WTC11 (cell line): ENCODE results near the gene POLR3H. TPM values are rescaled to one million over a fixed set of nuclear protein-coding genes. Genes with fewer than 3 reads are reported as not detected.

ENCODE experiments used
- ATAC-seq: fragments of 200-7000 bp; cut with Tn5 transposase; 2 replicates; pipeline ENCODE4 v1.10.0; 2021; ENCODE audit warnings: mild to moderate bottlenecking, moderate library complexity
- CTCF ChIA-PET: fragments of 300-600 bp; sonication (Branson Sonifier 250); formaldehyde crosslinking; loops from one replicate; lab custom pipeline; 2021; ENCODE audit warnings: antibody characterized with exemption; lab: Charles Lee
- POLR2A ChIA-PET: fragments of 350-600 bp; sonication (Branson Sonifier 250); formaldehyde crosslinking; loops from one replicate; lab custom pipeline; 2021; ENCODE audit warnings: antibody characterized with exemption; lab: Charles Lee
- DNase-seq: peaks from one replicate; pipeline ENCODE4 v3.0.0; 2021; ENCODE audit warnings: low spot score
- H3K27ac Mint-ChIP-seq: 2 replicates; pipeline ENCODE4 v1.8.0; 2021; ENCODE audit warnings: mixed read lengths
- H3K27me3 Mint-ChIP-seq: 2 replicates; pipeline ENCODE4 v1.8.0; 2021; ENCODE audit warnings: low read depth, mild to moderate bottlenecking, moderate library complexity, mixed read lengths
- H3K36me3 Mint-ChIP-seq: 2 replicates; pipeline ENCODE4 v1.8.0; 2021; ENCODE audit warnings: mixed read lengths
- H3K4me1 Mint-ChIP-seq: 2 replicates; pipeline ENCODE4 v1.8.0; 2022; ENCODE audit warnings: mixed read lengths
- H3K4me3 Mint-ChIP-seq: 2 replicates; pipeline ENCODE4 v1.8.0; 2021; ENCODE audit warnings: mild to moderate bottlenecking, moderate library complexity, mixed read lengths
- H3K9me3 Mint-ChIP-seq: 2 replicates; pipeline ENCODE4 v1.8.0; 2021; ENCODE audit warnings: mixed read lengths
- ATF2 ChIP-seq: sonication (generic); formaldehyde crosslinking; IDR thresholded peaks from 2 replicates; pipeline ENCODE4 v1.8.1; 2022; ENCODE audit warnings: low read depth, missing genetic modification reagents, borderline replicate concordance
- CTCF ChIP-seq: fragments of 200-600 bp; IDR thresholded peaks from 2 replicates; pipeline ENCODE4 v1.8.0; 2022; ENCODE audit warnings: antibody characterized with exemption
- GRHL2 ChIP-seq: fragments of 250-450 bp; sonication (Bioruptor Pico); IDR thresholded peaks from 2 replicates; pipeline ENCODE4 v1.8.0; 2022; ENCODE audit warnings: mild to moderate bottlenecking, moderate library complexity; ENCODE audit not compliant: insufficient replicate concordance, severe bottlenecking
- IRF1 ChIP-seq: sonication (generic); formaldehyde crosslinking; IDR thresholded peaks from 2 replicates; pipeline ENCODE4 v1.8.0; 2023; ENCODE audit warnings: missing genetic modification reagents
- JAZF1 ChIP-seq: fragments of 250-450 bp; sonication (Bioruptor Pico); IDR thresholded peaks from 2 replicates; pipeline ENCODE4 v1.9.0; 2021; ENCODE audit warnings: moderate library complexity, mild to moderate bottlenecking, inconsistent platforms
- MXD4 ChIP-seq: fragments of 250-450 bp; sonication (Bioruptor Pico); IDR thresholded peaks from 2 replicates; pipeline ENCODE4 v1.8.0; 2021; ENCODE audit warnings: mild to moderate bottlenecking, moderate library complexity, borderline replicate concordance
- NFATC4 ChIP-seq: fragments of 250-450 bp; sonication (Bioruptor Pico); IDR thresholded peaks from 2 replicates; pipeline ENCODE4 v1.9.0; 2021; ENCODE audit warnings: mild to moderate bottlenecking
- NFYB ChIP-seq: sonication (generic); formaldehyde crosslinking; conservative IDR thresholded peaks from 2 replicates; pipeline ENCODE4 v1.8.0; 2022; ENCODE audit warnings: low read depth, missing genetic modification reagents
- NR2C2 ChIP-seq: sonication (generic); formaldehyde crosslinking; IDR thresholded peaks from 2 replicates; pipeline ENCODE4 v1.8.0; 2022; ENCODE audit warnings: mild to moderate bottlenecking, missing genetic modification reagents
- NR3C1 ChIP-seq: sonication (generic); formaldehyde crosslinking; conservative IDR thresholded peaks from 2 replicates; pipeline ENCODE4 v1.8.1; 2023; ENCODE audit warnings: low read depth, mild to moderate bottlenecking, missing genetic modification reagents
- RELA ChIP-seq: sonication (generic); formaldehyde crosslinking; IDR thresholded peaks from 2 replicates; pipeline ENCODE4 v1.8.1; 2022; ENCODE audit warnings: missing genetic modification reagents, mild to moderate bottlenecking, borderline replicate concordance
- TEAD4 ChIP-seq: sonication (generic); formaldehyde crosslinking; IDR thresholded peaks from 2 replicates; pipeline ENCODE4 v1.8.0; 2022; ENCODE audit warnings: mild to moderate bottlenecking, missing genetic modification reagents
- ZNF671 ChIP-seq: fragments of 250-450 bp; sonication (Bioruptor Pico); IDR thresholded peaks from 2 replicates; pipeline ENCODE4 v1.8.0; 2021; ENCODE audit warnings: mild to moderate bottlenecking
- total RNA-seq: library from RNA; stranded (reverse); gene quantifications from 3 replicates; pipeline ENCODE4 v1.2.3, GENCODE V29; 2021
- TF ChIP-seq, protein P1 (sequence below): fragments of 250-450 bp; sonication (Bioruptor Pico); IDR thresholded peaks from 2 replicates; pipeline ENCODE4 v1.9.0; 2021; ENCODE audit warnings: mild to moderate bottlenecking, borderline replicate concordance
- TF ChIP-seq, protein P2 (sequence below): sonication (generic); formaldehyde crosslinking; IDR thresholded peaks from 2 replicates; pipeline ENCODE4 v1.8.0; 2022; ENCODE audit warnings: mild to moderate bottlenecking, missing genetic modification reagents
- TF ChIP-seq, protein P3 (sequence below): sonication (generic); formaldehyde crosslinking; IDR thresholded peaks from 2 replicates; pipeline ENCODE4 v1.8.1; 2023; ENCODE audit warnings: mild to moderate bottlenecking, missing genetic modification reagents, moderate library complexity
- TF ChIP-seq, protein P4 (sequence below): sonication (generic); formaldehyde crosslinking; IDR thresholded peaks from 2 replicates; pipeline ENCODE4 v1.8.1; 2022; ENCODE audit warnings: mild to moderate bottlenecking, missing genetic modification reagents, moderate library complexity, borderline replicate concordance

POLR3H gene
- total RNA-seq, 1 experiment from 2014 or later: 28.8 TPM

DNA sequence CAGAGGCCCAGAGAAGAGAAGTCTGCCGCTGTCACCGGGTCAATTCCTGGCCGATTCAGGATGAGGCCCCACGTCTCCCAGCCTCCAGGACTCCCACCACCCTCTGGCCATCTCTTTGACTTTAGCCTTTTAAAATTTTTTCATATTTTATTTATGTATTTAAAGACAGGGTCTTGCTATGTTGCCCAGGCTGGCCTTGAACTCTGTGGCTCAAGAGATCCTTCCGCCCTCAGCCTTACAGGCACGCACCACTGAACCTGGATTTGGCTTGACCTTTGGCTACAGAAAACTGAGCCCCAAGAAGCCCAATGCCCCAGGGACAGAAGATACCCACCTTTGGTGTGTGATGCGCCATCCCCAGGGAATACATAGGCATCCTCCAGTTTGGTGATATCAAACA, 3.9 kb downstream of the POLR3H start (continued):
- TF ChIP-seq, protein P1, sequence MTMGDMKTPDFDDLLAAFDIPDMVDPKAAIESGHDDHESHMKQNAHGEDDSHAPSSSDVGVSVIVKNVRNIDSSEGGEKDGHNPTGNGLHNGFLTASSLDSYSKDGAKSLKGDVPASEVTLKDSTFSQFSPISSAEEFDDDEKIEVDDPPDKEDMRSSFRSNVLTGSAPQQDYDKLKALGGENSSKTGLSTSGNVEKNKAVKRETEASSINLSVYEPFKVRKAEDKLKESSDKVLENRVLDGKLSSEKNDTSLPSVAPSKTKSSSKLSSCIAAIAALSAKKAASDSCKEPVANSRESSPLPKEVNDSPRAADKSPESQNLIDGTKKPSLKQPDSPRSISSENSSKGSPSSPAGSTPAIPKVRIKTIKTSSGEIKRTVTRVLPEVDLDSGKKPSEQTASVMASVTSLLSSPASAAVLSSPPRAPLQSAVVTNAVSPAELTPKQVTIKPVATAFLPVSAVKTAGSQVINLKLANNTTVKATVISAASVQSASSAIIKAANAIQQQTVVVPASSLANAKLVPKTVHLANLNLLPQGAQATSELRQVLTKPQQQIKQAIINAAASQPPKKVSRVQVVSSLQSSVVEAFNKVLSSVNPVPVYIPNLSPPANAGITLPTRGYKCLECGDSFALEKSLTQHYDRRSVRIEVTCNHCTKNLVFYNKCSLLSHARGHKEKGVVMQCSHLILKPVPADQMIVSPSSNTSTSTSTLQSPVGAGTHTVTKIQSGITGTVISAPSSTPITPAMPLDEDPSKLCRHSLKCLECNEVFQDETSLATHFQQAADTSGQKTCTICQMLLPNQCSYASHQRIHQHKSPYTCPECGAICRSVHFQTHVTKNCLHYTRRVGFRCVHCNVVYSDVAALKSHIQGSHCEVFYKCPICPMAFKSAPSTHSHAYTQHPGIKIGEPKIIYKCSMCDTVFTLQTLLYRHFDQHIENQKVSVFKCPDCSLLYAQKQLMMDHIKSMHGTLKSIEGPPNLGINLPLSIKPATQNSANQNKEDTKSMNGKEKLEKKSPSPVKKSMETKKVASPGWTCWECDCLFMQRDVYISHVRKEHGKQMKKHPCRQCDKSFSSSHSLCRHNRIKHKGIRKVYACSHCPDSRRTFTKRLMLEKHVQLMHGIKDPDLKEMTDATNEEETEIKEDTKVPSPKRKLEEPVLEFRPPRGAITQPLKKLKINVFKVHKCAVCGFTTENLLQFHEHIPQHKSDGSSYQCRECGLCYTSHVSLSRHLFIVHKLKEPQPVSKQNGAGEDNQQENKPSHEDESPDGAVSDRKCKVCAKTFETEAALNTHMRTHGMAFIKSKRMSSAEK (CRISPR knock-in tag): no peak
- TF ChIP-seq, protein P2, sequence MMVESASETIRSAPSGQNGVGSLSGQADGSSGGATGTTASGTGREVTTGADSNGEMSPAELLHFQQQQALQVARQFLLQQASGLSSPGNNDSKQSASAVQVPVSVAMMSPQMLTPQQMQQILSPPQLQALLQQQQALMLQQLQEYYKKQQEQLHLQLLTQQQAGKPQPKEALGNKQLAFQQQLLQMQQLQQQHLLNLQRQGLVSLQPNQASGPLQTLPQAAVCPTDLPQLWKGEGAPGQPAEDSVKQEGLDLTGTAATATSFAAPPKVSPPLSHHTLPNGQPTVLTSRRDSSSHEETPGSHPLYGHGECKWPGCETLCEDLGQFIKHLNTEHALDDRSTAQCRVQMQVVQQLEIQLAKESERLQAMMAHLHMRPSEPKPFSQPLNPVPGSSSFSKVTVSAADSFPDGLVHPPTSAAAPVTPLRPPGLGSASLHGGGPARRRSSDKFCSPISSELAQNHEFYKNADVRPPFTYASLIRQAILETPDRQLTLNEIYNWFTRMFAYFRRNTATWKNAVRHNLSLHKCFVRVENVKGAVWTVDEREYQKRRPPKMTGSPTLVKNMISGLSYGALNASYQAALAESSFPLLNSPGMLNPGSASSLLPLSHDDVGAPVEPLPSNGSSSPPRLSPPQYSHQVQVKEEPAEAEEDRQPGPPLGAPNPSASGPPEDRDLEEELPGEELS: no peak
- TF ChIP-seq CTCF: no peak
- TF ChIP-seq, all 79 proteins: peak for 0

DNA sequence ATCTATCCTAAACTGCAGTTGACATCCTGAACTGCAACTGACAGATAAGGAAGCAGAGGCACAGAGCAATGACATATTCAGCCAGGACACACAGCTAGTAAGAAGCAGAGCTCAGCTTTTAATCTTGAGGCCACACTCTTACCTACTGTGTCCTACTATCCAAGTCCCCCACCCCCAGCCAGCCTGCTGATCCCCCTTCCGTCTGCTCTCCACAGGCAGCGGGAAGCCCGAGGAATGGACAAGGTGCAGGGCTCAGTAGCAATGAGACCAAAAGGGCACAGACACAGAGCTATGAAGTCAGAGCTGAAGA, 4.3 kb downstream of the POLR3H start:
- no peak for DNase-seq
- no peak for TF ChIP-seq RELA
- no peak for TF ChIP-seq ZNF671 (CRISPR knock-in tag)
- no peak for TF ChIP-seq MXD4
- TF ChIP-seq, protein P3, sequence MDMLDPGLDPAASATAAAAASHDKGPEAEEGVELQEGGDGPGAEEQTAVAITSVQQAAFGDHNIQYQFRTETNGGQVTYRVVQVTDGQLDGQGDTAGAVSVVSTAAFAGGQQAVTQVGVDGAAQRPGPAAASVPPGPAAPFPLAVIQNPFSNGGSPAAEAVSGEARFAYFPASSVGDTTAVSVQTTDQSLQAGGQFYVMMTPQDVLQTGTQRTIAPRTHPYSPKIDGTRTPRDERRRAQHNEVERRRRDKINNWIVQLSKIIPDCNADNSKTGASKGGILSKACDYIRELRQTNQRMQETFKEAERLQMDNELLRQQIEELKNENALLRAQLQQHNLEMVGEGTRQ (CRISPR knock-in tag): no peak
- POLR2A ChIA-PET: no interaction called here
- Mint-ChIP-seq H3K36me3 (peaks cover 8% of the 10 kb centered on the region), H3K9me3 (no peaks in the 10 kb centered on the region), H3K27me3 (no peaks in the 10 kb centered on the region), H3K4me3 (no peak overlapping the region), H3K4me1 (peaks cover 27% of the 10 kb centered on the region), H3K27ac (no peak overlapping the region)
- ATAC-seq: no peak
- CTCF ChIA-PET: interaction anchor here (1.6 kb wide), 1 partner anchor 136 kb away, joined by 5 read pairs; no protein-coding TSS in a partner anchor

DNA sequence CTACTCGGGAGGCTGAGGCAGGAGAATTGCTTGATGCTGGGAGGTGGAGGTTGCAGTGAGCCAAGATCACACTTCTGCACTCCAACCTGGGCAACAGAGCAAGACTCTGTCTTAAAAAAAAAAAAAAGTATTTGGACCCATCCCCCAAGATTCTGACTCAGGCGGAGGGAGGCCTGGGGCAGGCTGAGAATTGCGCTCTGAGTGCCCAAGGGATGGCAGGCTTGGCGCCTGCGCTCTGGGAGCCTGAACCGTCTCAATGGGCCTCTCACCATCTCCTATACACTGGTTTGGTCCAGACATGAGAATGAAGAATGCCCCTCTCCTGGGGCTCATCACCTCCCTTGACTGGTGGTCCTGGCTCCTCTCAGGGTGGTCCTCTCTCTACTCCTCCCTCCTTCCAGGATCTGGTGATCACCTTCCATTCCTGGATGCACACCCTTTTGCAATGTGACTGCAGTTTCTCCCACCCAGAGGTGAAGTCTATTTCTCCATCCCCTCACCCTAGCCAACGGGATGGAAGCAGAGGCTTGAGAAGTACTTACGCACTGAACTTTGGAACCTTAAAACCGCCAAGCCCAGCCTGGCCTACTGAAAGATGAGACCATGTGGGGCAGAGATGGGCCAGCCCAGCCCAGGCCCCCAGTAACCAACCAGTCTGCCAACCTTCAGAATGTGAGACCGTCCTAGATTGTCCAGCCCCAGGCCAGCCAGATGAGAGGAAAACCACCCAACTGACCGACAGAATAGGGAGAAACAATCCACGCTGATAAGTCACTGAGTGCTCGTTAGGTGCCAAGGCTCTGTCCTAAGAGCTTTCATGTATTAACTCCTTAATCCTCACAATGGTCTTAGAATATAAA, 4.9 kb downstream of the POLR3H start:
- no peak for ATAC-seq
- ChIA-PET CTCF (interaction anchor here (1.6 to 2.8 kb wide), 2 partner anchors 12 to 136 kb away, joined by 5 to 20 read pairs; no protein-coding TSS in a partner anchor), POLR2A (no interaction called here)
- Mint-ChIP-seq H3K27ac (no peak overlapping the region), H3K36me3 (peaks cover 9% of the 10 kb centered on the region), H3K4me1 (peaks cover 22% of the 10 kb centered on the region), H3K27me3 (no peaks in the 10 kb centered on the region), H3K9me3 (no peaks in the 10 kb centered on the region), H3K4me3 (no peak overlapping the region)
- TF ChIP-seq NR3C1: no peak
- no peak for DNase-seq

DNA sequence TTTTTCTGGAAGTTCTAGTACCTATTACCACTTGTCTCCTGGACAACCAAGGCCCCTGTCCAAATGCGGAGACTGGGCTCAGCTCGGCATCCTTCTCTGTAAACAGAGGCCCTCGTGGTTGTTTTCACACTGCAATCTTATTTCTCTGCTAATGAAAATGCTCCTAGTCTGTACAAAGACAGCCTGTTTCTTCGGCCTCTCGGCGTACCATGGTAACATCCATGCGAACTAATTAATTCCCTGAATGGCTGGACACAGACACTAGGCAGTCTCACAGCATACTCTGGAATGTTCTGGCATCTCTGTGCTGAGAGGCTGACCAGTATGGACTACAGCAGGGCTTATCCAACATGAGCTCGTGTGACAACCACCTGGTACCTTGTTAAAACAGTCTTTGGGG, 5.7 kb downstream of the POLR3H start:
- H3K36me3 Mint-ChIP-seq: peaks cover 9% of the 10 kb centered on the region
- H3K27me3 Mint-ChIP-seq: no peaks in the 10 kb centered on the region
- peaks cover 19% of the 10 kb centered on the region for H3K4me1 Mint-ChIP-seq
- CTCF ChIA-PET: interaction anchor here (0.6 to 2.8 kb wide), 3 partner anchors 12 to 1282 kb away, joined by 3 to 20 read pairs (median 3); partner anchors contain the start of gene TEF
- DNase-seq: no peak
- H3K4me3 Mint-ChIP-seq: no peak overlapping the region
- no peak overlapping the region for H3K27ac Mint-ChIP-seq
- POLR2A ChIA-PET: interaction anchor here (0.7 kb wide), 1 partner anchor 51 kb away, joined by 4 read pairs; the partner anchor contains the start of gene PMM1
- ATAC-seq: no peak
- H3K9me3 Mint-ChIP-seq: no peaks in the 10 kb centered on the region
- no peak for TF ChIP-seq NFATC4 (CRISPR knock-in tag)
- no peak for TF ChIP-seq IRF1
- TF ChIP-seq TEAD4: no peak
- TF ChIP-seq ATF2 (CRISPR knock-in tag): no peak
- no peak for TF ChIP-seq NFYB (CRISPR knock-in tag)
- no peak for TF ChIP-seq NR2C2 (CRISPR knock-in tag)
- TF ChIP-seq JAZF1 (CRISPR knock-in tag): no peak
- TF ChIP-seq, protein P4, sequence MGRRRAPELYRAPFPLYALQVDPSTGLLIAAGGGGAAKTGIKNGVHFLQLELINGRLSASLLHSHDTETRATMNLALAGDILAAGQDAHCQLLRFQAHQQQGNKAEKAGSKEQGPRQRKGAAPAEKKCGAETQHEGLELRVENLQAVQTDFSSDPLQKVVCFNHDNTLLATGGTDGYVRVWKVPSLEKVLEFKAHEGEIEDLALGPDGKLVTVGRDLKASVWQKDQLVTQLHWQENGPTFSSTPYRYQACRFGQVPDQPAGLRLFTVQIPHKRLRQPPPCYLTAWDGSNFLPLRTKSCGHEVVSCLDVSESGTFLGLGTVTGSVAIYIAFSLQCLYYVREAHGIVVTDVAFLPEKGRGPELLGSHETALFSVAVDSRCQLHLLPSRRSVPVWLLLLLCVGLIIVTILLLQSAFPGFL (CRISPR knock-in tag): no peak
- no peak for TF ChIP-seq GRHL2
